NCI-H1048 (cell line): ENCODE data around the gene PANK2.
"Not testable (repeated sequence)": the region's sequence is repeated elsewhere in the genome, so short reads cannot be mapped to it uniquely, and the experiment has no call there.

ENCODE experiments used
- DNase-seq: peaks from one replicate; lab custom pipeline; 2025; lab: John Stamatoyannopoulos, UW

The PANK2 gene

DNA sequence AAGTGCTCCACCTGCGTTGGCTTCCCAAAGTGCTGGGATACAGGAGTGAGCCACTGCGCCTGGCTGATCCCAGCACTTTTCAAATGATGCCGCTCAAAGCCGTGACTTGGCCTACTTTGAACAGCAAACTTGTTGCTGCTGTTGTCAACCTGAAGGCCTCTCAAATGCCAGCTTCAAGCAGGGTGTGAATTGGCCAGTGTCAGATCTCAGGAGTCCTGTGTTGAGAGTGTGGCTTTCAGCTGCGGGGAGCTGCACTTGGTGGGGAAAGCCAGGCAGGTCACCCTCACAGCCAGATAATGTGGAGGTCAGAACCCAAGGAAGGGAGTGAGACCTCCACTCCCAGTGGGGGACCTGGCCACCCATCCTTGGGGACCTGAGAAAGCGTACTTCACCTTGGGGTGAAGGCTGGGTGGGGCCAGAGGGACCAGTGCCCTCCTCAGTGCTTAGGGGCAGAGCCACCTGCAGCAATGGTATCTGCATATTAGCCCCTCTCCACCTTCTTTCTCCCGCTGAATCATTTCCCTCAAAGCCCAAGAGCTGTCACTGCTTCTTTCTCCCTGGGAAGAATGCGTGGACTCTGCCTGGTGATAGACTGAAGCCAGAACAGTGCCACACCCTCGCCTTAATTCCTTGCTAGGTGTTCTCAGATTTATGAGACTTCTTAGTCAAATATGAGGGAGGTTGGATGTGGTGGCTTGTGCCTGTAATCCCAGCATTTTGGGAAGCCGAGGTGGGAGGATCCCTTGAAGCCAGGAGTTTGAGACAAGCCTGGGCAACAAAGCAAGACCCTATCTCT lies 19.1 kb upstream of the PANK2 start:
- no peak for DNase-seq

DNA sequence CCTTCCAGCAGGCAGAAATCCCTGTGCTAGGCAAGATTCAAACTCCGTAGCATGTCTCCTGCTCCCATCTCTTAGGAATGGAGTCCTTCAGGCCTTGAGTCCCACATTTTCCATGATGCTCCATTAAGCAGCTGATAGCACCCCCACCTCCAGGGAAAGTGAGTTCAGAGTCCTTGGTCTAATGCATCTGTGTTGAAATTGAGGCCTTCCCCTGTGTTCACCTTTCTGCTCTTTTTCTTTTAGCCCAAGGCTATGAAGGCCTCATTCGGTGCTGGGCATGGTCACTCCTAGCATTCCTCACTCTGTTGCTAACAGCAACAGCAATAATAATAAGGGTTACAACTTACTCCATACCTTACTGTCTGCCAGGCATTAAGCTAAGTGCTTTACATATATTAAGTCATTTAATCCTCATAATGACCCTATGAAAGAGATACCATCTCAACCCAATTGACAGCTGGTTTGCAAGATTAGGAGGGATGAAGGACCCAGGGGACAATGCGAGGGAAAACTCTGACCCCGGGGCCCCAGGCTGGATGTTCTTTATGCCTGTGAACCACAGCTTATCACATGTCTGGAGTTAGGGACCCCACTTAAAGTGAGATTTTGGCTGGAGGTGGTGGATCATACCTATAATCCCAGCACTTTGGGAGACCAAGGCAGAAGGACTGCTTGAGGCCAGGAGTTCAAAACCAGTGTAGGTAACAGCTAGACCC lies 17.5 kb upstream of the PANK2 start:
- DNase-seq: no peak

GRCh38 chr20:3873507-3873906 lies 15.7 kb upstream of the PANK2 start:
- no peak for DNase-seq

DNA sequence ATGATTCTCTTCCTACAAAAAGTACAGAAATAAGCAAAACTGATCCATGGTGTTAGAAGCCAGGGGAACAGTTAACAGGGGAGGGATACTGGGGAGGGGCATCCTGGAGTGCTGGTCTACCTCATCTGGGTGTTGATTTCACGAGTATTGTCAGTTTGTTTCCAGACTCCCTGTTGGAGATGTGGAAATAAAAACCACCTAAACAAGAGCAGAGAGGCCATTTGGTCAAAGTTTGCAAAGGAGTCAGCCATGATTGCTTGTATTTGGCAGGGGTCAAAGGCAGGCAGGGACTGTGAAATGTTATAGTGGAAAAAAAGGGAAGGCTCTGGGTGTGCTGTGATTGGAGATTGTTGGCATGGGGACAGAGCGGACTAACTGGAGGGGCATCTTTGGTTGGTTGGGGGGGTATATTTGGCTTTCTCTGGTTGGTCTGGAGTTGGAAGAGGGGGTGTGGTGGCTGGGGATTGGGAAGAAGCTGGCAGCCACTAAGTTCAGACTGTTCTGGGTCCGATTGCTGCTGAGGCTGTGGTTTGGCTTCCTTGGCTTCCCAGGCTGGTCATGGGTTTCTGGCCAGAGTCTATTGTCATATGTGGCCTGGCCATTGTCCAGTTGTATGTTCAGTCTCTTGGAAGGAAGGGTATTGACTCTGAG lies 14.9 kb upstream of the PANK2 start:
- DNase-seq: no peak

DNA sequence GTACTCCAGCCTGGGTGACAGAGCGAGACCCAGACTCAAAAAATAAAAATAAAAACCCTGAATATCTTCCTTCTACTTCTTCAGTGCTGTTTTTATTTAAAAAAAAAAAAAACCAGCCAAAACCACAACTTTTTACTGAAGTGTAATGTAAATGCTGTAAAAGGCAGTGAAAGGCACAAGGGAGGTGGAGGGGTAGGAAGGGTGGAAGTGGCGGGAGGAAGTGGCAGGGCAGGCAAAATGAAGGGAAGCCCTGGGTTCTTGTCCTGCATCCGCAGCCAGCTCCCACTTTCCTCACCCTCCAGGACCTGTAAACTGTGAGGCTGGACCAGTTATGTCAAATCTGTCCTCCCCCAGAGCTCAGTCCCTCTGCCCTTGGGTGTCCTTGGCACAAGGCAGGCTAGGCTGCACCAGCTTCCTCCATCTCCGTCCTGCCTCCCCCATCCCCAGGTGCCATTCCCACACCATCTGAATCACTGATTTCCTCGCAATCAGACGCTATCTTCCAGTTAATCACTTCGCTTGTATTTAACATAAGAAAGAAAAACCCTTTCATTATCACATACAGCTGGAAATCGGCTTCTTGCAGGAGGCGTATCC lies 13.7 kb upstream of the PANK2 start:
- DNase-seq: no peak

DNA sequence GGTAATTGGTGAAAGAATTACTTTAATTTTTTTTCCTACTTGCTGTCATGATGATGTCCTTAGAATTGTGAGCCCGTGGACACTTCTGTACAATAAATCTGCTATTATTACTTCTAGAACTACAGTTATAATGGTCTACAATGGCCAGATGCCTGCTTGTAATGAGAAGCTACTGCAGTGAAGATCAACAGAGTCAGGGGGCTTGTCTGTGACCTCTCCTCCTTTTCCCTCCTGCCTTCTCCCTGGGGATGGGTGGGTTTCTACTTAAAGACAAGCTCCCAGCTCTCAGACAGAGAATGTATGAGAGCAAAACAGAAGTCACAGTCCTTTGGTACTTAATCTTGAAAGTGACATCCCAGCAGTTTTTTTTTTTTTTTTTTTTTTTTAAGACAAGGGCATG lies 13.2 kb upstream of the PANK2 start:
- no peak for DNase-seq

GRCh38 chr20:3876676-3877075 lies 12.5 kb upstream of the PANK2 start:
- no peak for DNase-seq

DNA sequence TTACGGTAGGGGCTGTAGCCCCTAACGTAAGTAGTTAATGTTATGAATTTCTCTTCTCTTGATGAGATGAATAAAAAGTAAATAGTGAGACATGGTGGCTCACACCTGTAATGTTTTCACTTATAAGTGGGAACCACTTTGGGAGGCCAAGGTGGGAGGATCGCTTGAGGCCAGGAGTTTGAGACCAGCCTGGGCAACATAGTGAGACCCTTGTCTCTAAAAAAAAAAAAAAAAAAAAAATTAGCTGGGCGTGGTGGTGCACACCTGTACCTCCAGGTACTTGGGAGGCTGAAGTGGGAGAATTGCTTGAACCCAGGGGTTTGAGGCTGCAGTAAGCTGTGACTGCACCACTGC lies 10.3 kb upstream of the PANK2 start:
- not testable (repeated sequence) for DNase-seq

DNA sequence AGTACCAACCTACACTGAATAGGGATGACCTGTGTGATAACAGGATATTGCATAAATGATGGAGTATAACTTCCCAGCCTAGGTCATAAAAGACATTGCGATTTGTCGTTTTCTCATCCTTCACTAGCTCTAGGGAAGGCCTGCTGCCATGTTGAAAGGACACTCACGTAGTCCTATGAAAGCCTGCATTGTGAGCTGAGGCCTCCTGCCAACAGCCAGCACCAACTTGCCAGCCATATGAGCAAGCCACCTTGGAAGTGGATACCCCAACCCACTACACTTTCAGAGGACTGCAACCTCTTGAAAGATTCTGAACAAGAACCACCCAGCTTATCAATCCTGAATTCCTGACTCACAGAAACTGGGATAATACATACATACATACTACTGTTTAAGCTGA lies 3.5 kb upstream of the PANK2 start:
- no peak for DNase-seq

DNA sequence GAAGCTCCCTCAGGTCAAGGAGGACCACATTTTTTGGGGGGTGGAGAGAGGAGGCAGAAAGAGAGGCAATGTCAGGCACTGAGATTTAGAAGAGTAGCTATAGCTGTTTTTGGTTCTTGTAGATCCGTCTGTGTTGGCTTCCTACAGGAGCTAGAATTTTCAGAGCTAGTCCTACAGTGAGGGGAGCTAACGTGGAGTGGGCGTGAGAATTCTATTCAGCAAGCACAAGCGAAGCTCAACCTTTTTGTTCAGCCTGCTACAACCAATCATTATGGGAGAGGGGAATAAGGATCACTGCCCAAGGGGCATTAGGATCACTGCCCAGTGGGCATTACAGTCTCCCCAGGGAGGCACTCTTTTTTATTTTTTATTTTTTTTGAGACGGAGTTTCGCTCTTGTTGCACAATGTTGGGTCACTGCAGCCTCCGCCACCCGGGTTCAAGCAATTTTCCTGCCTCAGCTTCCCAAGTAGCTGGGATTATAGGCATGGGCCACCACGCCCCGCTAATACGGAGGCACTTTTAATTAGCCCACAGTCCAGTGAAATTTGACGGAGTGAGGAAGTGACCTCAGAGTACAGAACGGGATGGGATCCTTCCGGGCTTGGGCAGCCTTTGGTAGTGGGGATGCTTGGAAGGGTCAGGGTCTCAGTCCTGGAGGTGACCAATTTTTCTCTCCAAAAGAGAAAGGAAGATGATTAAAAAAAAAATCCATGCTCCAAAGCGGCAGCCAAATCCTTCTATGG lies 1.1 kb upstream of the PANK2 start:
- no peak for DNase-seq

GRCh38 chr20:3889489-3890397 lies 556 bp downstream of the PANK2 start:
- no peak for DNase-seq

DNA sequence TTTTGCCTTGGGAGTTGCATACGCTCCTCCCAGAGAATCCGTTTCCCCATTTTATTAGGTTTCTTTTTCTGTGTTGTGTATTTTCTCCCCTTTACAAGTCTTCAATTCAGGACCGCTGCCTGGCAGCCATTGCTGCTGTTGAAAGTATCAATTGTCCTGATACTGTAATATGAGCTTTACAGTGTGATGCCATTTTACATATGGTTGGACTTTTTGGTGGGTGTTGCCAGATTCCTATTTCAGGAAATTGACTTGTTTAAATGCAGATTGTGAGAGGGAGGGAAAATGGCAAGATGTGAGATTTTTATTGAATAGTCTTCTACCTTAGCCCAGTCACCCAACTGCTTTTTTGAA lies 1.2 kb downstream of the PANK2 start:
- no peak for DNase-seq

GRCh38 chr20:3890999-3891929 lies 2.1 kb downstream of the PANK2 start:
- no peak for DNase-seq

DNA sequence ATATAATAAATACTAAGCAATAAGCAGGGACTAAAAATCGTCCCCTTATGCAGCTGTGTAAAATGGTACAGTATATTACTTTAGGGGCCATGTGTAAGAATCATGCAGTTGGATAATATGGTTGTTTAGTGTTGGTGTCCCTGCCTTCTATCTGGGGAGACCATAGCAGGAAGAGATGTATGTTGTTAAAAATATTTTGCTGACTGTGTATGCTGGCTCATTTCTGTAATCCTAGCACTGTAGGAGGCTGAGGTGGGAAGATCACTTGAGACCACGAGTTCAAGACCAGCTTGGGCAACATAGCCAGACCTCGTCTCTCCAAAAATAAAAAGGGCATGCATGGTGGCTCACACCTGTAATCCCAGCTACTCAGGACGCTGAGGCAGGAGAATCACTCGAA lies 5.6 kb downstream of the PANK2 start:
- DNase-seq: no peak

DNA sequence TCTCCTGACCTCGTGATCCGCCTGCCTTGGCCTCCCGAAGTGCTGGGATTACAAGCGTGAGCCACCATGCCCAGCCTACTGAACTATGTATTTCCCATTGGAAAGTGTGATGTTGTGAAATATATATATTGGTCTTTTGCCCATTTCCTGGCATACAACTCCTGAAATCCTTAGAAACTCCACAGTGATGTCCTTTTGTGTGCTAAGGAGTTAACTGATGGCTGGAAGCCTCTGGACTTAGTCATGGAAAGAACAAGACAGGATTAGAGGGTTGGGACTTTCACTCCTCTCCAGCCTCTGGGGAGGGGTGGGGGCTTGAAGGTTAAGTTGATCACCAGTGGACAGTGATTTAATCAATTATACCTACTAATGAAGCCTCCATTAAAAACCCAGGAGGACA lies 7.1 kb downstream of the PANK2 start:
- DNase-seq: no peak

- no peak for DNase-seq
Observed at GRCh38 chr20:3896853-3897583, 7.8 kb downstream of the PANK2 start.

DNA sequence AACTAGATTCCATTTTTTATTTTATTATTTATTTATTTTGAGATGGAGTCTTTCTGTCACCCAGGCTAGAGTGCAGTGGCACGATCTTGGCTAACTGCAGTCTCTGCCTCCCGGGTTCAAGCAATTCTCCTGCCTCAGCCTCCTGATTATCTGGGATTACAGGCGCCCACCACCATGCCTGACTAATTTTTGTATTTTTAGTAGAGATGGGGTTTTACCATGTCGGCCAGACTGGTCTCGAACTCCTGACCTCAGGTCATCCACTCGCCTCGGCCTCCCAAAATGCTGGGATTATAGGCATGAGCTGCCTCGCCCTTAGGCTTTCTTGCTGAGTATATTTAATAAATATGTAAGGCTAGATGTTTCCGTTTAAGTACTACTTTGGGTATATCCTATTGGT lies 9.0 kb downstream of the PANK2 start:
- not testable (repeated sequence) for DNase-seq

DNA sequence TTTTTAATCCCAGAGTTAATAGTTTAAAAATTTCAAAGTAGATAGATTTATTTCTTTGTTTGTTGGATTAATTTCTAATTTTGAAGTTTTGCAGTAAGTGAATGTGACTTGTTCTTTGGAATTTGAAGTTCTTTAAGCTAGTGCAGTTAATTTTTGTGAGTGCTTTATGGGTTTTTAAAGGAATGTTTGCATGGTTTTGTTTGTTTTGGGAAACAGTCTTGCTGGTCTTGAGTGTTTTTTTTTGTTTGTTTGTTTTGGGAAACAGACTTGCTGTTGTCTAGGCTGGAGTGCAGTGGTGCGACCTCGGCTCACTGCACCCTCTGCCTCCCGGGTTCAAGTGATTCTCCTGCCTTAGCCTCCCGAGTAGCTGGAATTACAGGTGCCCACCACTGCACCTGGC lies 9.5 kb downstream of the PANK2 start:
- no peak for DNase-seq

DNA sequence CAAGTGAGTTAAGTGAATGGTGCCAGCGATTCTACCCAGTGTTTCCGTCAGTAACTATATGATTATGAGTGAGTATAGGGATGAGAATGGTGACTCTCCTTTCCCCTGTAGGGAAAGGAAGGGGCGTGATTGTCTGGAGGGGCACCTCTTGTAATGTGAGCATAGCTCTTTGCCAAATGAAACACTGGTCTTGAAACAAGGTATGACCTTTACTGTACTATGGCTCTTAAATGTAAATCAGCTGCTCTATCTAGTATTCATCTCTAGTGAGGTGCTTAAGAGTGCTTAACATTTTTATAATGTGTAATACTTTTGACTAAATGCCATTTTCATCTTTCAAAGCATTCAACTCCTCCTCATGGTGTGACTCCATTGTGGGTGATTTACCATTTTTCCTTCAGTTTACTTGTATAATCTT lies 11.0 kb downstream of the PANK2 start:
- no peak for DNase-seq
